B cell (primary cell): ENCODE results near the gene IFNA6.
A peak's percentile ranks its signal among the peaks of the same experiment; 100 is the strongest.

Experiments
- EZH2 ChIP-seq: IDR thresholded peaks from 2 replicates; pipeline ENCODE4 v1.6.1; 2012; ENCODE audit warnings: borderline replicate concordance, low read depth, mild to moderate bottlenecking, moderate library complexity, low read length; ENCODE audit not compliant: insufficient read depth, poor library complexity, severe bottlenecking
- TF ChIP-seq, protein P1 (sequence below): fragments of 200-600 bp; IDR thresholded peaks from one replicate; pipeline ENCODE4 v1.8.0; 2022; ENCODE audit warnings: antibody characterized with exemption, mild to moderate bottlenecking

DNA sequence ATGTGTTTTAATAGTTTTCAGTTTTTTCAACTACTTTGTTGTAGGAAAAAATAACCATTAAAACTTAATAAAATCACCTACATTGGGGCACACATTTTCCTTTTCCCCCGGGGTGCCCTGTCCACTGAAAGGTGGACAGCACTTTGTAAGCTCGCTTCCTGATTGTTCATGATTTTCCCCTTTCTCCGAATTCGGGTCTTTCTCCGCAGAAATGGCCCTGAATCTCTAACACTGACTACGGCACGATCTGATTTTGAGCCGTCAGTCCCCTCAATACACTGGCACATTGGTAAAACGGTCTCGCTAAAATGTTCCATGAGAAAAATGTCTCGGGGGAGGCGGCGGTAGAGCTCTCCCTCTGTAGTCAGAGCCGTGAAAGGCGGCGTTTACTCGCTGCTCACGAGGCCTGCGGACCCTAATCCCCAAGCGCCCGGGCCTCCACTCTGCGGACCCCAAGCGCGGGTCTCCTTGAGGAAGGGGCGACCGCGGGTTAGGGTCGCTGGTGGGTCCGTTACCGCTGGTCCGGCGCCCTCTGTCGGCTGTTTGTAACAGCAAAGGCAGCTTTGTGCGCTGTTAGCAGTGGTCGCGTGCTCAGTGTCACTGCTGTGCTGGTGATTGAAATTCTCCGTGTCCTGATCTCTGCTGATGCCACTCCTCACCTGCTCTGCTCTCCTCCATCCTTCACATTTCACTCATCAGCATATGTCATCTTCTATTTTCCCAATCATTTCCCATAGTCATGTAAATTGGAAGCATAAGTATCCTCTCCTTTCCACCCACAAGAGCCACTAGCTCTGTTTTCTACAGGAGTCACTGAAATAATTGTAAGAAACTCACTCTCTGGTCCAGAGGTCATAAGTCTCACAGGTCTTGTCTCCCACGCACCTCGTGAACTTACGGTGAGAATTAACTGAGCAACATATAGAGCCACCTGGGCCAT lies 45.4 kb upstream of the IFNA6 start:
- TF ChIP-seq, protein P1, sequence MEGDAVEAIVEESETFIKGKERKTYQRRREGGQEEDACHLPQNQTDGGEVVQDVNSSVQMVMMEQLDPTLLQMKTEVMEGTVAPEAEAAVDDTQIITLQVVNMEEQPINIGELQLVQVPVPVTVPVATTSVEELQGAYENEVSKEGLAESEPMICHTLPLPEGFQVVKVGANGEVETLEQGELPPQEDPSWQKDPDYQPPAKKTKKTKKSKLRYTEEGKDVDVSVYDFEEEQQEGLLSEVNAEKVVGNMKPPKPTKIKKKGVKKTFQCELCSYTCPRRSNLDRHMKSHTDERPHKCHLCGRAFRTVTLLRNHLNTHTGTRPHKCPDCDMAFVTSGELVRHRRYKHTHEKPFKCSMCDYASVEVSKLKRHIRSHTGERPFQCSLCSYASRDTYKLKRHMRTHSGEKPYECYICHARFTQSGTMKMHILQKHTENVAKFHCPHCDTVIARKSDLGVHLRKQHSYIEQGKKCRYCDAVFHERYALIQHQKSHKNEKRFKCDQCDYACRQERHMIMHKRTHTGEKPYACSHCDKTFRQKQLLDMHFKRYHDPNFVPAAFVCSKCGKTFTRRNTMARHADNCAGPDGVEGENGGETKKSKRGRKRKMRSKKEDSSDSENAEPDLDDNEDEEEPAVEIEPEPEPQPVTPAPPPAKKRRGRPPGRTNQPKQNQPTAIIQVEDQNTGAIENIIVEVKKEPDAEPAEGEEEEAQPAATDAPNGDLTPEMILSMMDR: peak; percentile 87
- no peak for TF ChIP-seq EZH2
